H9 (cell line): ENCODE data around the gene KDM4C. TPM values are rescaled to one million over a fixed set of nuclear protein-coding genes. Genes with fewer than 3 reads are reported as not detected.

Source experiments
- DNase-seq: peaks from one replicate; pipeline ENCODE4 v3.0.0-alpha.2; 2017
- H2AFZ ChIP-seq: one replicate; pipeline ENCODE4 v1.6.1; 2013; ENCODE audit warnings: mild to moderate bottlenecking, low read length, control low read depth, moderate library complexity
- H2AK5ac ChIP-seq: 2 replicates; pipeline ENCODE4 v1.6.1; 2013; ENCODE audit warnings: low read length, control low read depth, mixed read lengths; ENCODE audit not compliant: insufficient read length
- H2BK120ac ChIP-seq: one replicate; pipeline ENCODE4 v1.6.1; 2013; ENCODE audit warnings: low read depth, mild to moderate bottlenecking, low read length, control low read depth, inconsistent platforms; ENCODE audit not compliant: poor library complexity, severe bottlenecking
- H2BK12ac ChIP-seq: 2 replicates; pipeline ENCODE4 v1.6.1; 2013; ENCODE audit warnings: low read length, control low read depth, mixed read lengths, low read depth; ENCODE audit not compliant: insufficient read length
- H2BK15ac ChIP-seq: 2 replicates; pipeline ENCODE4 v1.6.1; 2013; ENCODE audit warnings: low read depth, low read length, control low read depth
- H2BK20ac ChIP-seq: one replicate; pipeline ENCODE4 v1.6.1; 2013; ENCODE audit warnings: low read depth, mild to moderate bottlenecking, low read length, control low read depth, inconsistent platforms; ENCODE audit not compliant: poor library complexity, severe bottlenecking
- H2BK5ac ChIP-seq: 2 replicates; pipeline ENCODE4 v1.6.1; 2013; ENCODE audit warnings: low read length, control low read depth, mixed read lengths; ENCODE audit not compliant: insufficient read length
- H3K14ac ChIP-seq: 2 replicates; pipeline ENCODE4 v1.6.1; 2013; ENCODE audit warnings: low read length, control low read depth; ENCODE audit not compliant: insufficient read depth
- H3K18ac ChIP-seq: 2 replicates; pipeline ENCODE4 v1.6.1; 2013; ENCODE audit warnings: low read depth, mild to moderate bottlenecking, mixed read lengths, low read length, control low read depth; ENCODE audit not compliant: insufficient read length
- H3K23ac ChIP-seq: 2 replicates; pipeline ENCODE4 v1.6.1; 2013; ENCODE audit warnings: low read length, control low read depth, mixed read lengths, low read depth; ENCODE audit not compliant: insufficient read length
- H3K23me2 ChIP-seq: 2 replicates; pipeline ENCODE4 v1.6.1; 2013; ENCODE audit warnings: low read depth, mild to moderate bottlenecking, mixed read lengths, low read length, control low read depth; ENCODE audit not compliant: insufficient read length, poor library complexity, severe bottlenecking
- H3K27ac ChIP-seq: 2 replicates; pipeline ENCODE4 v1.5.1; 2013; ENCODE audit warnings: low read length, control low read depth, mixed read lengths, low read depth; ENCODE audit not compliant: insufficient read length
- H3K27me3 ChIP-seq: 2 replicates; pipeline ENCODE4 v1.6.1; 2013; ENCODE audit warnings: low read length, control low read depth, inconsistent platforms; ENCODE audit not compliant: insufficient read depth
- H3K4ac ChIP-seq: 2 replicates; pipeline ENCODE4 v1.6.1; 2013; ENCODE audit warnings: low read depth, mild to moderate bottlenecking, control low read depth, inconsistent platforms, low read length, moderate library complexity
- H3K4me1 ChIP-seq: 2 replicates; pipeline ENCODE4 v1.6.1; 2013; ENCODE audit warnings: low read length, control low read depth, inconsistent platforms; ENCODE audit not compliant: insufficient read depth
- H3K4me2 ChIP-seq: 2 replicates; pipeline ENCODE4 v1.6.1; 2013; ENCODE audit warnings: low read length, control low read depth, mixed read lengths; ENCODE audit not compliant: insufficient read length, insufficient read depth
- H3K56ac ChIP-seq: 2 replicates; pipeline ENCODE4 v1.6.1; 2013; ENCODE audit warnings: low read depth, mild to moderate bottlenecking, mixed read lengths, low read length, control low read depth; ENCODE audit not compliant: insufficient read length
- H3K79me1 ChIP-seq: 2 replicates; pipeline ENCODE4 v1.6.1; 2013; ENCODE audit warnings: low read depth, mild to moderate bottlenecking, moderate library complexity, low read length, control low read depth, inconsistent platforms; ENCODE audit not compliant: insufficient read depth, poor library complexity, severe bottlenecking
- H3K79me2 ChIP-seq: 2 replicates; pipeline ENCODE4 v1.6.1; 2013; ENCODE audit warnings: low read length, control low read depth, inconsistent platforms; ENCODE audit not compliant: insufficient read depth
- H3K9ac ChIP-seq: 2 replicates; pipeline ENCODE4 v1.6.1; 2013; ENCODE audit warnings: low read length, control low read depth, mixed read lengths; ENCODE audit not compliant: insufficient read length; ENCODE audit errors: extremely low read depth
- H3K9me3 ChIP-seq: one replicate; pipeline ENCODE4 v1.6.1; 2013; ENCODE audit warnings: low read depth, low read length, inconsistent platforms; ENCODE audit not compliant: control insufficient read depth
- H3T11ph ChIP-seq: one replicate; pipeline ENCODE4 v1.6.1; 2013; ENCODE audit warnings: mild to moderate bottlenecking, low read length, control low read depth, inconsistent platforms
- H4K20me1 ChIP-seq: one replicate; pipeline ENCODE4 v1.6.1; 2013; ENCODE audit not compliant: control insufficient read depth, insufficient read length, insufficient read depth
- H4K5ac ChIP-seq: 2 replicates; pipeline ENCODE4 v1.6.1; 2013; ENCODE audit warnings: low read depth, mild to moderate bottlenecking, mixed read lengths, low read length, control low read depth; ENCODE audit not compliant: insufficient read length
- H4K8ac ChIP-seq: replicated peaks from 2 replicates; pipeline ENCODE4 v1.6.1; 2013; ENCODE audit warnings: low read length, control low read depth, mixed read lengths, low read depth; ENCODE audit not compliant: insufficient read length
- H4K91ac ChIP-seq: 2 replicates; pipeline ENCODE4 v1.6.1; 2013; ENCODE audit warnings: low read depth, mild to moderate bottlenecking, moderate library complexity, mixed read lengths, low read length, control low read depth; ENCODE audit not compliant: insufficient read length
- H3K27ac Mint-ChIP-seq, 3 experiments: 2 replicates in 2 of 3; 3 replicates in 1 of 3; pipeline ENCODE4 v1.8.0; 2020 to 2021; ENCODE audit warnings: mixed read lengths in 3 of 3, mild to moderate bottlenecking in 1 of 3, moderate library complexity in 1 of 3
- H3K27me3 Mint-ChIP-seq: 2 replicates; pipeline ENCODE4 v1.8.0; 2021; ENCODE audit warnings: low read depth, mild to moderate bottlenecking, moderate library complexity, mixed read lengths
- H3K36me3 Mint-ChIP-seq, 3 experiments: 2 replicates in 2 of 3; 3 replicates in 1 of 3; pipeline ENCODE4 v1.8.0; 2020 to 2021; ENCODE audit warnings: low read depth in 3 of 3, mixed read lengths in 3 of 3; ENCODE audit not compliant: insufficient read depth in 1 of 3
- H3K4me1 Mint-ChIP-seq, 2 experiments: 2 replicates each; pipeline ENCODE4 v1.8.0; 2020; ENCODE audit warnings: mixed read lengths in 2 of 2
- H3K4me3 Mint-ChIP-seq, 2 experiments: 2 replicates in 1 of 2; 3 replicates in 1 of 2; pipeline ENCODE4 v1.8.0; 2020 to 2021; ENCODE audit warnings: mild to moderate bottlenecking in 2 of 2, mixed read lengths in 2 of 2, moderate library complexity in 1 of 2
- H3K9me3 Mint-ChIP-seq, 2 experiments: 2 replicates in 1 of 2; 3 replicates in 1 of 2; pipeline ENCODE4 v1.8.0; 2020; ENCODE audit warnings: mild to moderate bottlenecking in 2 of 2, mixed read lengths in 2 of 2, moderate library complexity in 1 of 2
- CTCF ChIP-seq: fragments of 200-600 bp; sonication (generic); conservative IDR thresholded peaks from 3 replicates; pipeline ENCODE4 v1.8.0; 2021; ENCODE audit warnings: antibody characterized with exemption, mild to moderate bottlenecking
- WGBS: extraction: QIAGEN DNeasy Blood & Tissue Kit; methylation state at CpG from one replicate; pipeline ENCODE4 v1.1.7; 2013; ENCODE audit warnings: missing lambda C conversion rate, low lambda C conversion rate, mixed read lengths; ENCODE audit not compliant: insufficient read length; ENCODE audit errors: extremely low coverage; 5-methylcytosine and 5-hydroxymethylcytosine counted together
- total RNA-seq: library from RNA; stranded (reverse); gene quantifications from 2 replicates; pipeline ENCODE4 v1.2.1, GENCODE V29; 2021

The KDM4C gene
- total RNA-seq, 1 experiment from 2014 or later = 24.0 TPM

- Histone ChIP-seq H3K79me2 (no peaks in the 10 kb centered on the region), H4K20me1 (no peaks in the 10 kb centered on the region), H2BK12ac (no peak overlapping the region), H3K23me2 (no peaks in the 10 kb centered on the region), H3K56ac (no peak overlapping the region), H3K27me3 (no peaks in the 10 kb centered on the region), H2BK15ac (no peak overlapping the region), H2BK20ac (no peak overlapping the region), H2BK5ac (no peak overlapping the region), H2BK120ac (no peak overlapping the region), H3K4me1 (no peaks in the 10 kb centered on the region; the same call in 1 of the 2 replicates), H3T11ph (no peak overlapping the region), H4K5ac (no peak overlapping the region), H3K79me1 (no peaks in the 10 kb centered on the region), H3K23ac (no peak overlapping the region), H3K9me3 (no peaks in the 10 kb centered on the region), H4K8ac (no peak overlapping the region), H3K4me2 (no peak overlapping the region), H3K9ac (no peak overlapping the region), H2AFZ (no peak overlapping the region), H3K14ac (no peak overlapping the region), H3K27ac (no peak overlapping the region), H2AK5ac (no peak overlapping the region), H4K91ac (no peak overlapping the region), H3K18ac (no peak overlapping the region), H3K4ac (no peak overlapping the region)
- no CpG with 5 or more reads among the region's 2 CpGs for WGBS
- H3K4me1 Mint-ChIP-seq = peaks cover 3 to 6% of the 10 kb centered on the region in 2 experiments; a peak in 3 of 4 replicates
- no peak for DNase-seq
- H3K9me3 Mint-ChIP-seq = no peaks in the 10 kb centered on the region
- no peaks in the 10 kb centered on the region for H3K27me3 Mint-ChIP-seq
- H3K27ac Mint-ChIP-seq = no peak overlapping the region
- peaks cover 0 to 3% (median 0%) of the 10 kb centered on the region in 3 experiments; a peak in 2 of 7 replicates for H3K36me3 Mint-ChIP-seq
- no peak overlapping the region for H3K4me3 Mint-ChIP-seq
- no peak for TF ChIP-seq CTCF
Observed at GRCh38 chr9:6884990-6885389, 127.2 kb downstream of the KDM4C start.
